HuH-7.5 (cell line): ENCODE data around the gene NINJ1.

Experiments used
- DNase-seq: peaks from one replicate; pipeline ENCODE4 v3.0.0; 2011; ENCODE audit warnings: low spot score

The NINJ1 gene

GRCh38 chr9:93132287-93132927 is 1.6 kb downstream of the NINJ1 start:
- DNase-seq, result no peak

DNA sequence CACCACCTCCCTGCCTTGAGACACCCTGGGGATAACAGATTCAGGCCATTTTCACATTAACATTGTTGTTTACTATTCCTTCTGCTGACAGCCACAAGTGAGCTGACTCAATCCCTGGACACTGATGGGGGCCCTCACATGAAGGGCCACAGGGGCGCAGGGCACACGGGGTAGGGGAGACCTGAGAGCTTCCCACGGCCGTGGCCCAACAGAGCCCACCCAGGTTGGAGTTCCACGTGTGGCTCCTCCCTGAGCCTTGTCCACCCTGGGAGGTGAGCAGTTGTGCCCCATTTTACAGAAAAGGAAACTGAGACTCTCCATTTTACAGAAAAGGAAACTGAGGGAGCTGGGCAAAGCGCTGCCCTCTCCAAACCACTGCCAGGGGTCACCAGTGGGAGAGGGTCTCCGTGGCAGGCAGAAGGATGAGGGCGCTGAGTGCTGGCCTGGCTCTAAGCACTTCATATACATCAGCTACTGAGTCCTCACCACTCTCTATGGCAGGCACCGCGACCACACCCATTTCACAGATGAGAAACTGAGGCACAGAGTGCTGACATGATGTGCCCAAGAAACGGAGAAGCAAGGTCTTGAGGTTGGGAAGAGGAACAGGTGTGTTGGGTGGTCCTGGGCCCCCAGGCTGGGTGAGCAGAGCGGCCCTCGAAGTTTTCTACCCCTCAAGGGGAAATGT is 2.3 kb downstream of the NINJ1 start:
- no peak for DNase-seq

DNA sequence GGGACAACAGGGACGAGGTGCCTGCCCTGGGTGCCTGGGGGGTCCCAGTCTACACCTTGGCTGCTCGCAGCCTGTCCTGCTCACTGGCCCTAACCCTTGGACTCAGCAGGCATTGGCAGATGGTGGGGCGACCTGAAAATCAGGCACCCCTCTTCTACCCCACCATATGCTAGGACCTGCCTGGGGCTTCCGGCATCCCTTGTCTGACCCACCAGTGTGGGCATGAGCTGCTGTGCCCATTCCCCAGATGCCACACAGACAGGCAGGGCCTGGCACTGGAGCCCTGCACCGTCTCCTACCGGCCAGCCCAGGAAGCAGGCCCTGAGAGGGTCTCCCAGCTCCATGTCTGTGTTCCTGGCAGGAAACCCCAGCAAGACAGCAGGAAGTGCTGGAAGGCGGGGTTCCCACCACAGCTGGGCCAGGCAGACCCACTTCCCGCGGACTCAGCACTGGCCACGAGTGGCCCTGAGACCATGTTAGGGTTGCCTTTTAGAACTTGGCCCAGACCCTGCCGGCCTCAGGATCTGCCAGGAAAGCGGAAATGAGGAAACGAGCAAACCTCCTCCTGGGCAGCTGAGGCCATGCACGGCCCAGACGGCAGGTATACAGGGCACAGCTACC is 3.1 kb downstream of the NINJ1 start:
- no peak for DNase-seq

DNA sequence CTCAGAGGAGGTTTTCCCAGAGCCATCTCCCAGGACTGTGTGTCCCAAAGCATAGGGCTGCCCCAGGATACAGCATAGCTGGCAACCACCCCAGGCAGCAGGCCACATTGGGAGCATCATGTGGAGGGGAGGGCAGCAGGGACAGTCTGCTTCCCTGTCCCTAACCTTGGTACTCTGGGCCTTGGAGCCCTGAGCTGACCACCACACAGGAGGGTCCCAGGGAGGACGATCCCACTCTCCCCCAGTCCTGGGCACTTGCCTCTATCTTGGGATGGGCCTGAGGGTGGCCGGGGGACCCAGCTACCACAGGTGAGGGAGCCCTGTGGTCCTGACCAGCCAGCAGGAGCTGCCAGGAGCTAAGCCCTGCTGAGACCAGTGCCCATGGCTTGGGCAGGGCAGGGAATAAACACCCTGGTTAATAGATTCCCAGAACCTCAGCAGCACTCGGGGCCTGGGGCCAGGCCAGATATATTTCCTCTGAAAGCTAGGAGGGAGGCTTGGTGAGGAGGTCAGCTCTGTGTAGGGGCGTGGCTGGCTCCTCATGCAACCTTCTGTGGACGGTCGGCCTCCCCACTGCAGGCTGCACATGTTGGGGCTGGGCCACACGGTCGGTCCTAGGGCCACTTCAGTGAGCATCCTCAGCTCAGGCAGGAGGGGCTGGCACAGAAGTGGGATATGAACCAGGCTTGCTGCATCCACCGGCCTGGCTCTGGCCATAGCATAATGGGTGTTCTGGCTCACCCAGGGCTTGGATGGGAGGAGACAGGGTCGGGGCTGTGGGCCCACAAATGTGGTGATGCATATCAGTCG is 4.2 kb downstream of the NINJ1 start:
- no peak for DNase-seq

DNA sequence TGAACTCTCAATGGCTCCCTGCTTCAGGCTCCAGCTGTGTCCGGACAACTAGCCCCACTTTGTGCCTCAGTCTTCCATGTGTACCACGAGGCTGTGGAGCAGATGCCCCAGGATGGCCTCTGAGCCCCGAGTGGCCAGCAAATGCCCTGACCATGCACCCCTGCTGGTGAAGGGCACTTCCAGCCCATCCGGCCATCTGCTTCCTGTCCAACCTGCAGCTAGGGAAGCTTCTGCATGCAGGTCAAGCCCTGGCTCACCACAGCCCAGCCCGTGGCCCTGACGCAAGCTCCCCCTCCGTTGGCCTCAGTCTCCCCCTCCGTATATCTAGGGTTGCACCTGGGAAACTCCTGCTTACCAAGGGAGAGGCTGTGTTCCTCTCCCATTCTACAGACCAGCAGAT is 4.8 kb downstream of the NINJ1 start:
- DNase-seq, result no peak

GRCh38 chr9:93128715-93129224 is 5.3 kb downstream of the NINJ1 start:
- DNase-seq, result no peak

DNA sequence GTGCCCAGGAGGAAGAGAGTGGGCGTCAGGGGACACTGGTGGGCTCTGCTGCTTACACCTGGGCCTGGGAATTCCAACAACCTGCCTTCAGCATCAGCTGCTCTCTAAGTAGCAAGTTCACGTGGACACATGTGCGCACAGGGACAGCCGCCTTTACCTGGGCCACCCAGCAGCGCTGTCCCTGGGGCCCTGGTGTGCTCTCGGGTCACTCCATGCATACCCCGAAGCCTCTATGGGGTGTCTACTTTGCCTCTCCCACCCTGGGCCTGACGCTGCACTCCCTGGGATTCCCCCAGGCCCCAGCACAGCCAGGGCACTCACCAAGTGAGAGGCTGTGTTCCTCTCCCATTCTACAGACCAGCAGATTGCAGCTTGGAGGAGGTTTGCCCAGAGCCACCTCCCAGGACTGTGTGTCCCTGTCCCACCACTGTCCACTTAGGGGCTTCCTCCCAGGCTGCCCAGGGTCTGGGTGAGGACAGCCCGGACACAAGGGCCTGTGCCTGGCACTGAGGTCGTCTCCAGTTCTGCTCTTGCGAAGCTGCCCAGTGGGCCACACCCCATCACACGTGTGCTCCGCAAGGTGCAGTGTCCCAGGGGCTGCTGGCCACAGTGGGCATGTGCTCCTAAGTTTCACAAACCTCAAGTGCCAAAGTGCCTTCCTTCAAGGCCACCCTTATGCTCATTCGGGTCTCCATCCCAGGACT is 5.9 kb downstream of the NINJ1 start:
- DNase-seq, result no peak

DNA sequence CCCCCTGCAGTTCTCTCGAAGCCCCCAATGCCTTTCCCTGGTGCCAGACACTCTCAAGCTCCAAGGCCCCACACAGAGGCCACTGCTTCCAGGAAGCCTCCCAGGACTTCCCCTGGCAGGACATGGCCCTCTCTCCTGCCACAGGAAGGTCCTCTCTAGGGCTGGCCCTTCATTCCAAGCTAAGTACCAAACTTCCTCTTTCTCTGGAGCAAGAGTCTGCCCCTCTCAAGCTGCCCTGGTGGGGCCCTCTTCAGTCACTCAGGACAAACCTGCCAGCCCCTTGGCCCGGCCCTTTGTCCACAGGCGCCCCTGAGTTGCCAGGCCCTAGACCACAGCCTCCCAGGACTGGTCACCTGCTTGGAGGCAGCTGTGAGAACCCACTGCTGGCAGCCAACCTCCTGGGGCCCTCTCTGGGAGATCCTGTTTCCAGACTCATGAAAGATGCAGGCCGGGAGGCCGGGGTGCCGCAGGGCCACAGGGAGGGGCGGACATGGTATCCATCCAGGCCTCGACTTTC is 6.6 kb downstream of the NINJ1 start:
- no peak for DNase-seq

- DNase-seq, result no peak
Measured at GRCh38 chr9:93126825-93127368, 7.2 kb downstream of the NINJ1 start.

GRCh38 chr9:93126151-93126781 is 7.8 kb downstream of the NINJ1 start:
- DNase-seq, result no peak

DNA sequence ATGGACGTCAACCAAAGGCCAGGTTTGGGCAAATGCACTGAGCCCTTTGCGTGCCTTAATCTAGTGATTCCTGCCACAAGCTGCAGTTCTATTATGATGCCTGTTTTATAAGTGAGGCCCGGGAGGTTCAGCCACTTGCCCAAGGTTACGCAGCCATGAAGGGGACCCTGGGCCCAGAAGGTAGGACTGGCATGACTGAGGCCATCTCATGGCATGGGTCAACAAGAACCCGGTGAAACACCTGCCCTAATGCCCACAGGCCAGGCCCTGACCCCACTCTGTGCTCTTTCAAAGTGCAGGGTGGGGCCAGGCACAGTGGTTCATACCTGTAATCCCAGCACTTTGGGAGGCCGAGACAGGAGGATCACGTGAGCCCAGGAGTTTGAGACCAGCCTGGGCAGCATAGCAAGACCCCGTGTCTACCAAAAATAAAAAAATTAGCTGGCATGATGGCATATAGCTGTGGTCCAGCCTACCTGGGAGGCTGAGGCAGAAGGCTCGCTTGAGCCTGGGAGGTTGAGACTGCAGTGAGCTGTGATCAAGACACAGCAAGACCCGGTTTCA is 8.6 kb downstream of the NINJ1 start:
- no peak for DNase-seq

DNA sequence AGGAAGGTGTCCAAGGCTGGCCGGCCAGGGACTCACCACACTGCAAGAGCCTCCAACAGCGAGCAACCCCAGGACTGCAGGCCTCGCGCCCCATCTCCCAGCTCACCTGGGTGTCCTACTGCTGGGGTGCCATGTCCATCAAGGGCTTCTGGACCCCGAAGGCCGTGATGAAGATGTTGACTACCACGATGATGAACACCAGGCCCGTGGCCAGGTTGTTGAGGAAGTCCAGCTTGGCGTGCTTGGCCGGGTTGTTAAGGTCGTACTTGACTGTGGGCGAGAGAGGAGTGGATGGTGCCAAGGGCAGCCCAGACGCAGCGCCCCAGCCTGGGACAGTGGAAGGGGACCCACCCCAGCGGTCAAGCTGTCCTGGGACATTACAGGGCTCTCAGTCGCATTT is 9.3 kb downstream of the NINJ1 start:
- DNase-seq, result peak; percentile 6

GRCh38 chr9:93123561-93124283 is 10.3 kb downstream of the NINJ1 start:
- no peak for DNase-seq

DNA sequence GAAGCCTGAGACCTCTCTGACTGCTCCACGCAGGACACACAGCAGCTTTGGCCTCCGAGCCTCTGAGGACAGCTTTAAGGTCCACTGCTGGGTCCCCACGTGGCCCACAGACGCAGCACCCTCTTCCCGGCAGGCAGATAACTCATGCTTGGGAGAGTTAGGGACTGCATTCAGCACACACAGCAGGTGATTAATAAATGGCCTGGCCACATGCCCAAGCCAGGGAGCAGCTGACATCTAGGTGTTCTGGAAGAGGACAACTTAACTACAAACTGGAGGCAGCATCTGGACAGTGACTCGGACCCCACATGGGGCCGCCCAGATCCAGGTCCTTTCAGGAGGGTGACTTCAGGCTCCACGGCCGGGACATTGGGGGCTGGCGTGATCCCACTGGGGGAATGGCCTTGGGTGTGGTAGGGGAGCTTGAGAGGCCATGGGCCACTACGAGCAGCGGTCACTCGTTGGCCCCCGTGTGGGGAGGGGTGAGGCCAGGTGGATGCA is 11.3 kb downstream of the NINJ1 start:
- no peak for DNase-seq

DNA sequence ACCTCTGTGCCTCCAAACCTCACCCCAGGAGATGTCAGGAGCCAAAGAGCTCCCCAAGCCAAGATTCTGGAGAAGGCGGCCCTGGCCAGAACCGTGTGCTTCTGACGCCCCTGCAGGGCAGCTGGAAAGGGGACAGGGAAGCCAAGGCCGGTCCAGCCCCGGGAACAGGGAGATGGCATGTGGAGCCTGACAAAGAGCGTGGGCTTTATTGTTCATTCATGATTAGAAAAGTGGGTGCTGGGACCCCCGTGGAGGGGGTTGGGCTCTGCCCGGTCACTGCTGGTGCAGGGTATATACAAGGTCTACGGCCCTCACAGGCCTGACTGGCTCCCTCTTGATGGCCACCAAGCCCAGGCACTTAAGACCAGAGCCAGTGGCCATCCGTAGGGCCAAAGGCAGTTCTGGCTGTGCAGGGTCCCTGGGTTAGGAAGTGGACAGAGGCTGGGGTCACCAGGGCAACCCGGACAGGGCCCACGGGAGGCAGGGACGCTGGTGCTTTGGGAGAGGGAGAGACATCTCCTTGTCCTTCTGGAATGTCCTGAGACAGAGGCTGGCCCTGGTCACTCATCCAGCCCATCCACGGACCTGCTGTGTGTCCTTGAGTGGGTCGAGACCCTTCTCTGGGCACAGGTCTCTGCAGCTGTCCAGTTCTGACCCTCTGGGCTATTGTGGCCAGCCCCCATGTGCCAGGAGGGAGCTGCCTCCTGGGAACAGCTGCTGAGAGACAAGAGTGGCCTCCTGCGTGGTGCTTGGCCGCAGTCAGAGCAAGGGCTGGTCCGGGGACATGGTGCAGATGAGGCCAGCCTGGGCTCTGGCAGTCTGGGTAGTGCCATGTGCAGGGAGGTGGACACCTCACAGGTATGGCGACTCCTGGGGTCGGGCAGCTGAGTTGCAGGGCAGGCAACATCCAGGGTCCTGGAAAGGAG is 12.5 kb downstream of the NINJ1 start:
- DNase-seq, result no peak

GRCh38 chr9:93120846-93121315 is 13.2 kb downstream of the NINJ1 start:
- DNase-seq, result no peak

- DNase-seq, result no peak
Measured at GRCh38 chr9:93119953-93120845, 13.9 kb downstream of the NINJ1 start.

GRCh38 chr9:93119703-93119952 is 14.4 kb downstream of the NINJ1 start:
- no peak for DNase-seq
